ENCODE results near the gene SRP14. TPM values are rescaled to one million over a fixed set of nuclear protein-coding genes. Genes with fewer than 3 reads are reported as not detected.
A peak's percentile ranks its signal among the peaks of the same experiment; 100 is the strongest.

Gene SRP14
- total RNA-seq = 100 to 1,000 TPM; 163 to 167 TPM

DNA sequence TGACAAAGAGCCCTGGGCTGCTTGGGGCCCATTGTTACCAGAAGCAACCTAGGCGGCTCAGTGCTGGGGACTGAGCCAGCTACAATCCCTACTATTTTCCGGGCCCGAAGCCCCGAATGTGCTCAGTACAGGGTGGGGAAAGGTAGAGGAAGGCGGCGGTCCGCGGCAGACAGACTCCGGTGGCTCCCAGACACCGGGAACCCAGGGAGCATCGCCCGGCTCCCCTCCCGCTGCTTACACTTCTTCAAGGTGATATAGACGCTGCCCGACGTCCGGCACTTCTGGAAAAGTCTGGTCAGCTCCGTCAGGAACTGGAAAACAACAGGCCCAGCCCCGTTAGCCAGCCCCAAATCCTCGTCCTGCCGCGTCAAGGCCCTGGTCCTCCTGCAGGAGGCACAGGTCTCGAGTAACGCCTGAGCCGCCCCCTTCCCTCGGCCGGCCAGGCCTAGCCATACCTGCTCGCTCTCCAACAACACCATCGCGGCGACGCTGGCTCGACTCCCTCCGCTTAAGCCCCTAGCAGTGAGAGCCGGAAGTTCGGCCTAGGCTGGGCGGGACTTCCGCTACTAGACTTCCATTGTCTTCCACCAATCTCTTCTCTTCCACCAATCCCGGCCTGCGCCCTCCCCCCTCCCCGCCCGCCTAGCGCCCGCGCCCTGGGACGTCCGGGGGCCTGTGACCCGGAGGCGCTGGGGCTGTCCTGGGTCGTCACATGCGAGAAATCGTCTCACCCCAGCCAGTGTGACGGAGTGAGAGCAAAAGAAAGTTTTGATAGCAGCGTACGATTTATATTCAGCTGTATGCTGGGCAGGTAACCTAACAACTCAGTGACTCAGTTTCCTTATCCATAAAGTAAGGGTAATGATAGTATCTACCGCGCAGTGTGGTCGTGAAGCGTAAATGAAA is at the start of gene SRP14:
Gene SRP14, minus strand, starts transcription at position 544 of the 906 bp plus-strand sequence. Its CDS starts 65 bp downstream, at position 479.
- TF ChIP-seq, protein P1, sequence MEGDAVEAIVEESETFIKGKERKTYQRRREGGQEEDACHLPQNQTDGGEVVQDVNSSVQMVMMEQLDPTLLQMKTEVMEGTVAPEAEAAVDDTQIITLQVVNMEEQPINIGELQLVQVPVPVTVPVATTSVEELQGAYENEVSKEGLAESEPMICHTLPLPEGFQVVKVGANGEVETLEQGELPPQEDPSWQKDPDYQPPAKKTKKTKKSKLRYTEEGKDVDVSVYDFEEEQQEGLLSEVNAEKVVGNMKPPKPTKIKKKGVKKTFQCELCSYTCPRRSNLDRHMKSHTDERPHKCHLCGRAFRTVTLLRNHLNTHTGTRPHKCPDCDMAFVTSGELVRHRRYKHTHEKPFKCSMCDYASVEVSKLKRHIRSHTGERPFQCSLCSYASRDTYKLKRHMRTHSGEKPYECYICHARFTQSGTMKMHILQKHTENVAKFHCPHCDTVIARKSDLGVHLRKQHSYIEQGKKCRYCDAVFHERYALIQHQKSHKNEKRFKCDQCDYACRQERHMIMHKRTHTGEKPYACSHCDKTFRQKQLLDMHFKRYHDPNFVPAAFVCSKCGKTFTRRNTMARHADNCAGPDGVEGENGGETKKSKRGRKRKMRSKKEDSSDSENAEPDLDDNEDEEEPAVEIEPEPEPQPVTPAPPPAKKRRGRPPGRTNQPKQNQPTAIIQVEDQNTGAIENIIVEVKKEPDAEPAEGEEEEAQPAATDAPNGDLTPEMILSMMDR (IDR thresholded peaks at IDR 0.05) = no peak
- peak; percentile 96 for DNase-seq
- Histone ChIP-seq H3K27me3 (no peaks in the 10 kb centered on the region), H3K4me1 (no peaks in the 10 kb centered on the region), H3K4me3 (peak within 1 kb of the TSS; percentile 94), H3K9ac (ENCODE audit: low read depth in 2 of 2, low read length in 2 of 2) (peak within 1 kb of the TSS; percentile 96 to 97), H3K27ac (peak within 1 kb of the TSS; percentile 98), H3K36me3 (peaks cover 20% of the 10 kb centered on the region), H3K9me3 (no peaks in the 10 kb centered on the region)
- intact Hi-C loops (cut with DNase I) = no loop called here

DNA sequence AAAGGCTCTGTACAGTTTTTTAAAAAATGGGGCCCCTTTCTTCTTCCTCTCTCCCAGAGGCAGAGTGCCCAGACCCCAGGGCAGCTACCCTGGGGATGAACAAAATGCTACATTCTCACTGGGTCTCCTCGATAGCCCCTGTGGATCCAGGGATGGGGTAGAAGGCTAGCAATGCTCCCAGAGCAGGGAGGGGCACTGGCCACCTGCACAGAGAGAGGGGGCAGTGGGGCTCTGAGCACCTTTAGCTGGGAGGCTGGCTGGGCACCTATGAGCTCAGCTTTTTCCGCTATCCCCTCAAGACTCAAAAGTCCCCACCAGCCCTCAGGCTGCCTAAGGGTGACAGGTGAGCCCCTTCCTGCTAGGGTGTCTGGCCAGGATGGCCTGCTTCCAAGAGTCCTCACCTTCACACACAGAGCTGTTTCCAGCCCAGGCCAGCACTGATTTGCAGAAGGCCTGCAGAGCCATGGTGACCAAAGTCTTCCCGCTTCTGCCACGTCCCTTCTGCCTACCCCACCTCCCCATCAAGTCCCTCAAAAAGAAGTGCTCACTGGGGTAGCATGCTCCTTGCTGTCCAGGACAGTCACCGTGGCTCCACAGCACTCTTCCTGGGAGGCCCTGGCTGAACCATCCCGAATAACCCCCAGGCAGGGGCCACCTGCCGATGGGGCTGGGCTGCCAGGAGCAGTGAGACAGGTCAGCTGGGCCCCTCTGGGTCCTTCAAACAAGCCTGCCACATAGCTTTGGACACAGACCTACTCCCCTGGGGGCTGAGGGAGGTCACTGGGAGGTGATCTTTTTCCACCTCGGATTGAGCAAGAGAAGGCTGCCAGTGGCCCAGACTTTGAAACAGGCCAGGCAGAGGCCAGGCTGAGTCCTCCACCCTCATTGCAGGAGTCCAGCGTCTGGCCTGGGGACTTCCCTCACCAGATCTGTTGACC is 49.3 kb upstream of the SRP14 start:
- Histone ChIP-seq H3K4me1 (peaks cover 5% of the 10 kb centered on the region), H3K4me3 (no peak overlapping the region), H3K27ac (no peak overlapping the region), H3K27me3 (no peaks in the 10 kb centered on the region), H3K9me3 (no peaks in the 10 kb centered on the region), H3K9ac (ENCODE audit: low read depth in 2 of 2, low read length in 2 of 2) (no peak overlapping the region), H3K36me3 (no peaks in the 10 kb centered on the region)
- DNase-seq = no peak
- intact Hi-C loops (cut with DNase I) = no loop called here
- TF ChIP-seq, protein P1 (IDR thresholded peaks at IDR 0.05) = no peak

GRCh38 chr15:40087068-40087810 is 48.3 kb upstream of the SRP14 start:
- no peak overlapping the region for H3K27ac ChIP-seq
- no peak overlapping the region for H3K4me3 ChIP-seq
- intact Hi-C loops (cut with DNase I) = no loop called here
- TF ChIP-seq, protein P1 (IDR thresholded peaks at IDR 0.05) = no peak
- no peaks in the 10 kb centered on the region for H3K36me3 ChIP-seq
- no peak overlapping the region for H3K9ac ChIP-seq (ENCODE audit: low read depth in 2 of 2, low read length in 2 of 2)
- peaks cover 7% of the 10 kb centered on the region for H3K4me1 ChIP-seq
- no peak for DNase-seq
- H3K27me3 ChIP-seq = no peaks in the 10 kb centered on the region
- no peaks in the 10 kb centered on the region for H3K9me3 ChIP-seq

- Histone ChIP-seq H3K27ac (no peak overlapping the region), H3K27me3 (no peaks in the 10 kb centered on the region), H3K9ac (ENCODE audit: low read depth in 2 of 2, low read length in 2 of 2) (no peak overlapping the region), H3K4me3 (no peak overlapping the region), H3K4me1 (peaks cover 7% of the 10 kb centered on the region), H3K36me3 (no peaks in the 10 kb centered on the region), H3K9me3 (no peaks in the 10 kb centered on the region)
- intact Hi-C loops (cut with DNase I) = no loop called here
- TF ChIP-seq, protein P1 (IDR thresholded peaks at IDR 0.05) = no peak
- no peak for DNase-seq
Observed at GRCh38 chr15:40085266-40085665, 46.3 kb upstream of the SRP14 start.

DNA sequence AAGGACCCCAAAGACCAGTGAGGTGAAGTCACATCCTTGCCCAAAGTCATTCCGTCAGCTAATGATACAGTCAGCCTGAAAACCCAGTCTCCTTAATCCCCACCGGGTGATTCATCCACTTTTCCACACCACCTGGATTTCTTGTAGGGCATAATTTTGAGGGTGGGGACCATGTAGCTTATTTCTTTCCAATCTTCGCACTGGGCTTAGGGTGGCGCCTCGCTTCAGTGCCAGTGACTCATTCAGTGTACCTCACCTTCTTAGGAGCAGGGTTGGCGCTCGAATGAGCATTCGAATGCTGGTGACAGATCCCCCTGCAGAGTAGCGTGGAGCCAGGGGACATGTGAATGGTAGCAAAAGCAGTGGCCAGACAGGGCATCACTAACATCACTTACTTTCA is 45.7 kb upstream of the SRP14 start:
- H3K9me3 ChIP-seq = no peaks in the 10 kb centered on the region
- TF ChIP-seq, protein P1 (IDR thresholded peaks at IDR 0.05) = no peak
- no peak for DNase-seq
- no peak overlapping the region for H3K9ac ChIP-seq (ENCODE audit: low read depth in 2 of 2, low read length in 2 of 2)
- intact Hi-C loops (cut with DNase I) = no loop called here
- no peaks in the 10 kb centered on the region for H3K36me3 ChIP-seq
- H3K27me3 ChIP-seq = no peaks in the 10 kb centered on the region
- peaks cover 7% of the 10 kb centered on the region for H3K4me1 ChIP-seq
- no peak overlapping the region for H3K4me3 ChIP-seq
- no peak overlapping the region for H3K27ac ChIP-seq

Measured in colonic mucosa (tissue), 4 donors.